Activated CD8-positive, alpha-beta memory T cell treated with anti-CD3 and anti-CD28 coated beads, Interleukin-2, amount 50 U/mL, for 4 hours (primary cell): ENCODE data around the gene PYCR2.
"Not testable (repeated sequence)": the region's sequence is repeated elsewhere in the genome, so short reads cannot be mapped to it uniquely, and the experiment has no call there.

ENCODE experiments used
- DNase-seq: peaks from one replicate; pipeline ENCODE4 v3.0.0-alpha.2; 2020

PYCR2 gene

DNA sequence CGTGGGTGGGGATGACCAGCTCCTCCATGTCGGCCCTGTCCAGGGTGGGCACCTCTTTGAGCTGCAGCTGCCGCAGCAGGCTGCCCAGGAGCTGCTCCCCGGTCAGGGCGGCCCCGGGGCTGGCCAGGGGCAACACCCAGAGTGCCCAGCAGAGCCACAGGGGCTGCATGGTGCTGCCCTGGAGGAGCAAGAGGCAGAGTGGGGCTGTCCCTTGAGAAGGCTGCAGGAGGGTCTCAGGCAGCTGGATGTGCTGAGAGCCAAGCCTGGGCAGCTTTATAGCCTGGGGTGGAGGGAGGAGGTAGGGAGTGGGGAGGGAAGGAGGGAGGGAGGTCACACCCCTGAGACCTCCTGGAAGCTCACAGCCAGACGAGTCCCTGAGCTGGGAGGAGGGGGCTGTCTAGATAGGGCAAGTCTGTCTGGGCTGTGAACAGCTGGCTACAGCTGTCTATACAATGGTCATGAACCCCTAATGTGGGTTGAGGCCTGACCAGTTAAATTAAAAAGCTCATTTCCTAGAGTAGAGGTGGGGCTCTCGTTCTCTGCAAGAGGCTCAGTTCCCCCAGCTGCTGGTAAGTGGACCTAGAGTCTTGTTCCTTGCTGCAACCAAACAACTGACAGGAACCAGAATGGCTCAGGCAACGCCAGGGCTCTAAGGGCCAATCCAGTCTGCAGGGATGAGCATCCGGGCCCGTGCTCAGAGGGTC, 35.0 kb downstream of the PYCR2 start, which contains the start of gene LEFTY1:
LEFTY1 (minus strand) TSS at position 249 of the 704 bp plus-strand sequence; CDS start at position 169, 80 bp downstream.
- no peak for DNase-seq

DNA sequence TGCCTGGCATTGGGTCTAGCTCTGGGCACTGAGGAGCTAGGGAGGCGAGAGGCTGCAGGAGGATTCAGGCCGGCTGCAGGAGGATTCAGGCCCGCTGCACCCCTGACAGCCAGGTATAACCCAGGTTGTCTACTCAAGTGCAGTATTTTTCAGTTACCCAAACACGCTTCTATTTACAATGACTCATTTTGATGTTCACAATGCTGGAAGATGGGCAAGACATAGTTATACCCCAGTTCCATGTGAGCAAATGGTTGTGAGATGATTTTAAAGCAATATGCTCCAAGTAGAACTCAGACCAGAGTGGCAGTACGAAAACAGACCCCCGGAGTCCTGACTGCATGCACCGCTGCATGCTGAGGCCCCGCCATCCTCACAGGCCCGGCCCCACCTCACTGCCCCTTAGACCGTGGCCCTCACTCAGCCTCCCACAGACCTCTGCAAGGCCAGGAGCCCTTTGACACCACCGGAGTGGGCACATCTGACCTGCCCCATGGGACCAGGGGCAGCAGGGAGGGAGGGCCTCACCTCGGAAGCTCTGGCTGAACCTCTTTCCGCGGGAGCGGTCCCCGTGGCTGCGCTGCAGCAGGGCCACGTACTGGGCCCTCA, 35.7 kb downstream of the PYCR2 start:
- no peak for DNase-seq

DNA sequence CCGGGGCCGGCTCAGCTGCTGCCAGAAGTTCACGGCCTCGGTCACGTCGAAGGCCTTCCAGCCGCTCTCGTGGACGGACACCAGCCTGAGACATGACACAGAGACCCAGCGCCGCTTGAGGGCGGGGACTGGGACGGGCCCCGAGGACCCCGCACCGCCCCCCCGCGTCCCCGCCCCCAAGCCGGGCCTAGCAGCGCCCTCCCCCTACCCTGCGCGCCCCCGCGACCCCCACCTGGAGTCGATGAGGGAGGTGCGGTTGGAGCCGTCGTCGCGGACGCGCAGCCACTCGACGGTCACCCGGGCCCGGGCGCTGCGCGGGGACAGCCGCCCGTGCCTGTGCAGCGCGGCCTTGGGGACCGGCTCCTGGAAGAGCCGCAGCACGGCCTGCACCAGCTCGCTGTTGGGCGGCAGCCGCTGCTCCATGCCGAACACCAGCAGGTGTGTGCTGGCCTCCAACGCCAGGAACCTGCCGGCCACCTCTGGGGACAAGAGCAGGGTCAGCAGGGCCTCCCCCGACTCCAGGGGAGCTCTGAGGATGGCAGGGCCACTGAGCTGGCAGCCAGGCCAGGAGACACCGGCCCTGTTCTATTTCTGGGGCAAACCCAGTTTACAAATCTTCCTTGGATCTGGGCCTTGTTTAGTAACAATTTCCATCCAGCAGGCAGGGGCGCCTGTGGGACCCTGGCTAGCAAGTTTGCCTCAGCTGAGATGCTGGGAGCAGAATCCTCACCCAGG, 36.3 kb downstream of the PYCR2 start:
- not testable (repeated sequence) for DNase-seq

DNA sequence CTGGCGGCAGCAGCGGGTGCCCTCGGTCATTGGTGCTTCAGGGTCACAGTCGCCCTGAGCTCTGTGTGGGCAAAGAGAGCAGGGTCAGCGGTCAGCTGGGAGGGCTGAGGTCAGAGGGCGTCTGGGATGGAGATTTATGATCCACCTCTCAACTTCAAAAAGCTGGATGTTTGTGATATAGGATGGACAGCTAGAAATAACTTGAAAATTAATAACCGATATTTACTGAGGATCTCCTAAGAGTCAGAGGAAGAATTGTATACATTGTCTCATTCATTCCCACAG, 37.1 kb downstream of the PYCR2 start:
- DNase-seq: no peak

DNA sequence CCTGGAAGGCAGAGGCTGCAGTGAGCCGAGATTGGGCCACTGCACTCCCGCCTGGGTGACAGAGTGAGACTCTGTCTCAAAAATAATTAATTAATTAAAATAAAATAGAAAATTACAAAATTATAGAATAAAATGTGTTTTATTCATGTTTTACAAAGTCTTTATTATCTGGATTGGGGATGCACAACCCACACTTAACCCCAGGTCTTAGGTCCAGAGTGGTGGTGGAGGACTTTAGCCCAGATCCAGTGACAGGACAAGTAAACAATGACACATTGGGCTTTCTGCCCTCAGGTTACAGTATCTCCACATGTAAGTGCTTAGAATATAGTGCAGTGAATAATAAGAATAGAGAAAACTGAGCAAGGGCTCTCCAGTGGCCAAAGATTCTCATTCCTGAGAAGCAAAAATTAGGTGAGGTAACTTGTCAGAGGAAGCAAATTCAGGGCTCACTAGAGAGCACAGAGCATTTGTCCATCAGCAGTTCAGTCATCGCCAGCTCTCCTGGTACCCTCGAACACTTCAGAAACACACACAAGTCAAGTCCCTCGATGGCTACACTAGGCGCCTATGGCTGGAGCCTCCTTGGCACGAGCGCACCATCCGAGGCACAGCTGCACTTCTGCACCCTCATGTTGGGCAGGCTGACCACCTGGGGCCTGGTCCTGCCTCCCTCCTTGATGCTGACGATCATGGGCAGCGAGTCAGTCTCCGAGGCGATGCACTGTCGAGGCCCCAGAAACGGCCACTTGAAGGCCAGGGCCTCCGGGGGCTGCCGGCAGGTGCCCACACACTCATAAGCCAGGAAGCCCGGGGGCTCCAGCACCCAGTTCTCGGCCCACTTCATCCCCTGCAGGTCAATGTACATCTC, 37.7 kb downstream of the PYCR2 start:
- DNase-seq: no peak

DNA sequence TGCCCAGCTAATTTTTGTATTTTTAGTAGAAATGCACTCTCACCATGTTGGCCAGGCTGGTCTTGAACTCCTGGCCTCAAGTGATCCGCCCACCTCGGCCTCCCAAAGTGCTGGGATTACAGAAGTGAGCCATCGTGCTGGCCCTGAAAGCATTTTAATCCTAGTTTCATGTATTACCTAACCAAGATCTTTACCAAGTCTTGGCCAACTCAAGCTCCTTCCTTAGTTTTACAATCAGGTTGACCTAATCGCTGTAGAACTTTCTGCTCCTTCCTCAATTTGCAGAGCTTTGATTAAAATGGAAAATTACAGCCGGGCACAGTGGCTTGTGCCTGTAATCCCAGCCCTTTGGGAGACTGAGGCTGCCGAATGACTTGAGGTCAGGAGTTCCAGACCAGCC, 38.7 kb downstream of the PYCR2 start:
- no peak for DNase-seq

DNA sequence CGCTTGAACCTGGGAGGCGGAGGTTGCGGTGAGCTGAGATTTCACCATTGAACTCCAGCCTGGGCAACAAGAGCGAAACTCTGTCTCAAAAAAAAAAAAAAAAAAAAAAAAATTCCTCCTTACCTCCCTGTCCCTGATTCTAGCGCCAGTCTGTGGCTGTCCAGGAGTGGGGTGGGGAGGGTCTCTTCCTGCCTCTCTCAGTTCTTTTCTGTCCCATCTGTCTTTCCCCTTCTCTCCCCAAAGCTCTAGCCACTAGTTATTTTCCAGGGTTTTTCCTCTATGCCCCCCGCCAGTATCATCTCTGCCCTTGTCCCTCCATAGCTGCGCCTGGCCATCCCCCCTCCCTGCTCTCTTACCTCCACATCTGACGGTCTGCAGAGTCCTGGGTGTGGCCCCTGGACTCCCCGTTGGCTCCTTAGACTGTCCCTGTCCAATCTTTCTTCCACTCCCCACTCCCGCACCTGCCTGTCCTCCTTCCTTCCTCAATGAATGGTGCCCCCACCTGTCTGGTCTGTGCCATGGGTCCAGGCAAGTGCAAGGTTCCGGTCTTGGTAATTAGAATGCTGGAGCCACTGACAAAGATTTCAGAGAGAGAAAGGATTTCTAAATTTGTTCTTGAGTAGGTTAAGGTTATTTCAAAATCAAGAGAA, 40.3 kb downstream of the PYCR2 start:
- no peak for DNase-seq

DNA sequence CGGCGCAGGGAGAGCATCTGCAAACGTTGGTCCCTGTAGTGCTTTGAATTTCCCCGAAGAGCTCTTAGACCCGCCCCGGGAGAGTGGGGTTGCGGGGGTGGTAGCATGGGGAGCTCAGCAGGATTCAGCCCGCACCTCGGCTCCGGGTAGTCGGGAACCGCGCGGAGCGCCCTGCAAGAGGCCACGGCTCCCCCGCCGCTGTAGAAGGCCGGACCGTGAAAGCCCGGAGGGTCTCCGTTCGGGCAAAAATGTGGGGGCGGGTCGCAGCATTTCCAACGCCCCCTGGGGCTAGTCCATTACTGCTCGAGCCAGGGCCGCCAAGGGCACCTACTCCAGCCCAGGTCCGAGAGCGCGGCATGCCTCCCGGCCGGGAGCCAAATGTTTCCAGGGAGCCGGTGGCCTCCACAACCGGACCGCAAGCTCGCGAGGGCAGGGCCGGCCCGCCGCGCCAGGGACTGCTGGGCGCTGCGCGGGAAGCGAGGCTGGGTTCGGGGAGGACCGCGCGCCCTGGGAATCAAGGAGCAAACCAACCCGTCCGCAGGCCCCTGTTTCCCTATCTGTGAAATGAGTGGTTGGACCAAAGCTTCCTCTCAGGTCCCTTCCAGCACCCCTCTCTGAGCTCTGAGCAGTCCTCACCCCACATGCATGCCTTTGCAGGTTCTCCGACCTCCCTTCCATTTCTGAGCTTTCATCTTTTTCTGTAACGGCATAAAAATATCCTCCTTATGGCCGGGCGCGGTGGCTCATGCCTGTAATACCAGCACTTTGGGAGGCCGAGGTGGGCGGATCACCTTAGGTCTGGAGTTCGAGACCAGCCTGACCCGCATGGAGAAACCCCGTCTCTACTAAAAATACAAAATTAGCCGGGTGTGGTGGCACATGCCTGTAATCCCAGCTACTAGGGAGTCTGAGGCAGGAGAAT, 41.1 kb downstream of the PYCR2 start:
- DNase-seq: peak; percentile 47

DNA sequence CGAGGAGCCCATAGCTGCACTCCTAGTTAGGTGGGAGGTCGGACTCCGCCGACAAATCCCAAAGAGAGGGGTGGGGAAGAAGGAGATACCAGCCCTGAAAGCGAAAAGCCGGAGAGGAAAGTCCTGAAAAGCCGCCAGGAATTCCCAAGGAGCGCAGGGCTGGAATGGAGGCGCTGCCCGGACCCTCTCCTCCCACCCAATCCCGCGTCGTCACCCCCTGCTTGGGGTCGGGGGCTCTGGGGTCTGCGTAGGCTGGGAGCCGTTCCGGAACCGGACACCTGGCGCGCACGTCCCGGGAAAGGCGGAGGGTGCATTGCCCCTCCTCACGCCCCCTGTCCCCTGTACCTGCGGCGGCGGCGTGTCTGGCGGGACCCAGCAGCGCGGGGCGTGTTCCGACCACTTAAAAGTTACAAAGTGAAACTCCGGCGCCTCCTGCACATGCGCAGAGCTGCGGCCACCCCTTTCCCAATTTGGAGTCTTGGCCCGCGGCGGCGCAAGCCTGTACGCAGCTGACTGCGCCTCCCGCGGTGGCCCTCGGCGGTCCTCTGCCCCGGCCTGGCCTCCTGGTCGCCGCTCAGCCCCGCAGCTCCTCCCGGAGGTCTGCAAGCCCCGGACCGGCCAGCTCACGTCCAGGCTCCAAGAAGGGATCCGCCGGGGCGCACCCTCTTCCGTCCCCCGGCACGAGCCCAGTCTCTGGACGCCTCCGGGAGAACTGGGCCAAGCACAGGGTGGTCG, 41.9 kb downstream of the PYCR2 start, which contains the start of gene TMEM63A:
TMEM63A (minus strand) TSS at position 422 of the 735 bp plus-strand sequence. CDS start 4,800 bp downstream, outside the sequence.
- peak; percentile 90 for DNase-seq

DNA sequence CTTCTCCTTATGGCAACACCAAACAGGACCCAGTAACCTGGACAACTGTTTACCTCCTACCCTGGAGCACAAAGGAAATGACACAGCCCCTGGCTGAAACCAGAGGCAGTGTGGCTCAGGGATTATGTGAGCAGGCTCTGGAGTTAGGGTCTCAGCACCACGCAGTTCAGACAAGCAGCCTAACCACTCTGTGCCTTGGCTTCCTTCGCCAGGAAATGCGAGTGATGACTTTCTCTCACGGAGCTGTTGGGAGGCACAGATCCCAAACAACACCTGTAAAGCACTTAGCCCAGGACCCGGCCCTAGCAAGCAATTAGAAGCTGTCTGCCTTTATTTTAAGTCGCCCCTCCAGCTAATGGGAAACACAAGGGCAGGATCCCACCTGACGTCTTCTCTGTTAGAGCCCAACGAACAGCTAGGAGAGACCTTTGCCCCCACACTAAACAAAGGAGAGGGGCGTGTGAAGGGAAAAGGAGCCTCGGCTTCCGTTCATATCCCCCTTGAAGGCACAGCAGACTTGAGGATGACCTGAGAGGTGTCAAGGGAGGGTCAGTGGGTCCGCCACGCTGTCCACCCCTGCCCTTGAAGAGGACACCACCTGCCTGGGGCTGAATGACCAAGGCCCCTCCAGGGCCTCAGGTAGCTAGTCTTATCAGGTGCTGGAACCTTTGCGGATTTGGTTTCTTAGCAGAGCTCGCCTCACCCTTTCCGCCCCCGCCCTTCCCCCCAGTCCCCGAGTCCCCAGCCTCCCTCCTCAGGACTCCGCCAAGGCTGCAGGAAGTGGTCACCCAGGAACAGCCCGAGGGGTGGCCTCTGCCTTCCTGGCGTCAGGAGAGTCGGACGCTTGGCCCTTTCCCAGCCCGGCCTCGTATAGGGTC, 42.7 kb downstream of the PYCR2 start:
- peak; percentile 47 for DNase-seq

DNA sequence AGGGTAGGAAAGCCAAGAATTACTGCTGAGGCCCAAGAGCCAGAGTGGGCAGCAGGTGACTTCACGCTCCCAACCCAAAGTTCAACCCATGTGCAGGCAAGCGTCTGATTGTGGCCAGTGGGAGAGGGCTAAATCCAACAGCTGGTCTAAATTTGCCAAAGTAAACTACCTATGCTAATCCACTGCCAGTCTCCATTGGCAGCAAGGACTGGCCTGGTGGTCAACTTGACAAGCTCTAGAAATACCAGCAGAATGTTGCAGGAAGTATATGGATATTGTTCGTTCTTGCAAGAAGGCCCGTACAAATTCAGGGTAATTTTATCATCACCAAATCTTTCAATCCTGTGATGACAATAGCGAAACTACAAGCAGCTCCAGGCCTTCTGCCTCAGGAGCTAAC, 43.4 kb downstream of the PYCR2 start:
- DNase-seq: no peak

DNA sequence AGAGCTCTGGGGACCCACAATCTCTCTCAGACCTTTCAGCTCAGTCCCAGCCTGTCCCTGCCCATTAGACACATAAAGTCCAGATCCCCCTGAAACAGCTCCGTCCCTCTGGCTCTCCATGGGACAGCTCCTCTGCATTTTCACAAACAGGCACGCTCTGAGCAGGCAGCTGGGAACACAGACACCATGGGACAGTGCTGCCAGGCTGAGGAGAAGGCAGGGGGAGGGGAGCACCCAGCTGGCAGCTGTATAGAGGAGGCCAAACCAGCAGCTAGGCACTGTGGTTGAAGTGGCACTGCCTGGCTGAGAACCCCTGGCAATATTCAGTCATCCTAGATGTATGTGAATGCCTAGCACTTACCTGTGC, 43.8 kb downstream of the PYCR2 start:
- DNase-seq: no peak

DNA sequence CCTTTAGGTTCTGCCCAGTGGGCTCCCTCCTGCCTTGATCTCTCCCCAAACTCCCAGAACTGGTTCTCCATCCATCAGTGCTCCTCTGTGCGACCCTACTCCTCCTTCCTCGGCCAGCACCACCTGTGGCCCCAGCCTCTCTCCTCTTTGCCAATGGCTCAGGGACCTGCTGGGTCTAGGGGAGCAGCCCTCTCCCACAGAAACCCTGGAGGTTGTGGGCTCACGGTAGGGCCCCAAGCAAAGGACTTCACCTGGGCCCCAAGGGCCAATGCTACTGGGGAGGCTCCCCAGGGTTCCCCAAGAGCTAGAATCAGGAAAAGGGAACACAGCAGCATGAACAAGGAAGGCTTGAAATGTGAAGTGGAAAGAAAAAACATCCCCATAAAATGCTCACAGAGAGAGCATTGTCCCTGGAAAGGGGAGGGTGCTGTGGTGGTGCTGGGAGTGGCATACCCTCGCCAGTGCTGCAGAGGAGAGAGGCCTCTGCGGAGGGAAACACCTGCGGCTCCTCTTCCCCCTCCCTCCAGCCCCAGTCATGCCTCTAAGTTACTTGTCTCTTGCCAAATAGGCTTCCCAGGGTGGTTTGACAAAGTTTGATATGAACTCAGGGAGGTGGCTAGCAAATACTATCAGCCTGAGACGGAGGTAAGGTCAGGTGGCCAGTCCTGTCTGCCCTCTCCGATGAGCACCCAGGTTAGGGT, 44.4 kb downstream of the PYCR2 start:
- DNase-seq: no peak

DNA sequence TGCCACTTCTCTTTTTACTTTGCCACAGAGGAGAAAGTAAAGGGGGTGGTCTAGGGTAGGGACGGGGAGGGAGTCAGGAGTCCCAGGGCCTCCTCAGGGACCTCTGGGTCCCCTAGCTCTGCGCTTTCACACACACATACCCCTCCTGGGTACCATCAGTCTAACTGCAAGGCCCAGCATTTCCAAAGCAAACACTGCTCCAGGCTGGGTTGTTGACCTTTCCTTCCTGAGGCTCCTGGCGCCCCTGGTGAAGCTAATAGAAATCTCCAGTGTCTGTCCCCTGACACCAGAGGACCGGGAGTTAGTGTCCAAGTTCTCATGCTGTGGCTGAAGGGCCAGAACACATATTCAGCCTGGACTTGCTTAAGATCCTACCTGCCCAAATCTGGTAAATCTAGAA, 45.8 kb downstream of the PYCR2 start:
- DNase-seq: no peak

DNA sequence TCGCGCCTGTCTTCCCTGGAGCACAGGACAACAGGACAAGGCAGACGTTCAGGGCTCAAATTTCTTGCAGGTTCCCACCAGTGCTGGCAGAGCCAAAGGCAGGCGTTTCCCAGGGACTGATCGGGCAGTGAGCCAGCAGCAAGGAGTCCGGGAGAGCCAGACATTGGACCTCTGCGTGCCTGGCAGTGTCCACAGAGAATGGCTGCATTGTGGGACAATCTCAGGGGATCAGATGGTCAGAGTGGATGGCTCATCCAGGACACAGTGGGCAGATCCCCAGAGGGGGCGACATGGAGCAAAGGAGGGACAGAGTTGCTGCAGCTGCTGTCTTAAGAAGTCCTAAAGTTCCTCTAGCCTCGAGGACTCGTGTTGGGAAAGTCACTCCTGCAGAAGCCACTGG, 46.5 kb downstream of the PYCR2 start:
- peak; percentile 35 for DNase-seq

DNA sequence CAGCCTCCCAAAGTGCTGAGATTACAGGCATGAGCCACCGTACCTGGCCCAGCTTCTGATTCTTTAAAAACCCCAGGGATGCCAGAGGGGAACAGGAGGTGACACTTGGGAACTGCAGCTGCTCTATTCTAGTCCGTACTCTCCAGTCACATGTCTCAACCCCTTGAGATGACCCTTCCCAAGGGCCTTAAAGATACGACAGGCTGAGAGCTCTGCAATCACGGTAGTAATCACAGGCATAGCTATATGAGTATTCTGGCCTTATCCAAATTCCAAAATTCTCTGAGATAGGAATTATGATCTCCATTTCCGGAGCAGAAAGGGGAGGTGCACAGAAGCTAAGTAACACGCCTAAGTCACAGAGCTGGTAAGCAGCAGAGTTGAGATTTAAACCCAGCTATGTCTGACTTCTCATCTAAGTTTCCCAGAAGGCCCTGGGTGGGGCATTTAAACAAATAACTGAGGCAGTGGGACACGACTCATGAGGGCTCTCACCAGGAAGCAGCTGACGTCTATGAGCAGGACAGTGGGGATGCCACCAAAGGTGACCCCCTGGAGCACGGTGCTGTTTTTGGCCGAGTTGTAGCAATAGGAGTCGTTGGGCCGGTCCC, 47.0 kb downstream of the PYCR2 start:
- DNase-seq: no peak

DNA sequence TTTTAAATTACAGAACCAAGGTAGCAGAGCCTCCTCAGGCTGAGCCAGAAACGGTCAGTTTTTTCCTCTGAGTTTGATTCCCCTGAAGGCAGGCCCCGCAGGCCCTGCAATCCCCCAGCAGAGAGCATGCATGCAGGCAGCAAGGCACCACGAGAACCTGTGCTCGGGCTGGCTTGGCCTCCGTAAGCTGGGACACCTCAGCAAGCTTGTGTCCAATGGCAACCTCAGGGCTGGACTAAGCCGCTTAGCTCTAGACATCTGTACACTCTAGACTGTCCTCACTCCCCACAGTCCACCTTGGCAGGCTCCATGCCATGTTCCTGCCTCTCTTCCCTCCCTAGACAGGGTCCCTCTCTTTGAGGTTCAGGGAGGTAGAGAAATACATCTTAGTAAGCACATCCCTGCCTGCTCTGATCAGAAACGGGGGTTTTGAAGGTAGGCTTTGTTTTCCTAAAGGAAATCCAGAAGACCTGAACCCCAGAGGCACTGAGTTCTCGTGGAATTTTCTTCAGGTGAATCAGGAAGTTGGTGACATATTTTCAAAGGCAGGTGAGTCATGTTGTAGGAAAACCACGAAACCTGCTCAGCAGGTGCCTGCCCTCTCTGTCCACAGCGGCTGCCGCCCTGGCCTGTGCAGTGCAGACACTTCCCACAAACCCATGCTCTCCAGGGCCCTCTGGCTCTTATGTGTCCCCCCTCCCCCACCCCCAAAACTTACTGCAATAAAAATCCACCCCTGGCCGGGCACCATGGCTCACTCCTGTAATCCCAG, 48.8 kb downstream of the PYCR2 start:
- DNase-seq: no peak

DNA sequence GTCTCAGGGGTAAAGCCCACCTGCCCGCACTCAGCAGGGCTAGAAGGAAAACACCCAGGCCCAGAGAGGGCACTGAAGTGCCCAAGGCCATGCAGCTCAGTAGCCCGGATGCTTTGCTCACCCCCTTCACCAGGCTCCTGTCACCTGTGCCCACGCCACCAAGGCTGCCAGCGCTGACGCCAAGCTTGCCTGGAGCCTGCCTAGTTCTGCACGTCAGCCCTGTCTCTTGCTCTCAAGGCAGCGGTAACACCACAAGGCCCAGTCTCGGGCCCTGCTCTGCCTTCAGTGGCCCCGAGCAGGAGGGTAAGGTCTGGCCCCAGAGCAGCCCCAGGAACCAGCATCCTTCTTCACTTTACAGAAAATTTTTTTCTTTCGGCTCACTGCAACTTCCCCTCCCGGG, 49.6 kb downstream of the PYCR2 start:
- DNase-seq: no peak
